GM18526 (cell line): ENCODE results near the gene MB21D2.

ENCODE experiments used
- POLR2A ChIP-seq: IDR thresholded peaks from 3 replicates; pipeline ENCODE4 v1.6.1; 2011; ENCODE audit not compliant: insufficient read length; ENCODE audit errors: extremely low read depth

MB21D2 gene

DNA sequence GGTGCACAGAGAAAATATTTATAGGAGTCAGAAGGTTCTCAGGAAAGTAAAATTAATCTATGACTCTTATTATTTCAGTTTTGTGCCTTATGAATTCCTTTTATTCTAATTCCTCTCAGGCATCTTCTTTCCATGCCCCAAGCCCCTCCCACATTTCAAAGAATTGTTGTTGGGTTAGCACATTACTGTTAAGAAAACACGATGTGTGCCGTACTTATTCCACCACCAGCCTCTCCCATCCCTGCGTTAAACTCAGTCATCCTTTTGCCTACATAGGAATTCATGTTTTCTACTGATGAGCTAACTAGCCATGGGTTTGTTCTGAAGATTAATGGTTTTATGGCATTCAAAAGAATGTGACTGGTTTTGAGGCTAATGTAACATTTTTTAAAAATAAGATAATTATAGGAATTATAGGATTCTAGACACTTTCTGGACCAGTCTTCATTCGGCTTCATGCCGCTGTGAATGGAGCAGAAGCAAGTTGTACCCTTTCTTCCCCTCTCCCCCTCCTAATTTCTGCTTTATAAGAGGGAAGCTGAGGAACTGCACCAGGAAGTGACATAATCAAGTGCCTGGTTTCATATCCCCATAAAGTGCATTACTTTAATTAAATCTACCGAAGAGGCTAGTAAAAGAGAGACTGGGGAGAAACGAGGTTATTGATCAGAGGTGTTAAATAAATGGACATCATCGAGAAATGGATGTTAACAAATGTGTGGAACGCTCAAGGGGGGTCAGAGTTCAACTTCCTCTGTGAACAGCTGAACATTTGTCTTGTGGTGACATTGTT is 12.3 kb upstream of the MB21D2 start:
- no peak for TF ChIP-seq POLR2A

DNA sequence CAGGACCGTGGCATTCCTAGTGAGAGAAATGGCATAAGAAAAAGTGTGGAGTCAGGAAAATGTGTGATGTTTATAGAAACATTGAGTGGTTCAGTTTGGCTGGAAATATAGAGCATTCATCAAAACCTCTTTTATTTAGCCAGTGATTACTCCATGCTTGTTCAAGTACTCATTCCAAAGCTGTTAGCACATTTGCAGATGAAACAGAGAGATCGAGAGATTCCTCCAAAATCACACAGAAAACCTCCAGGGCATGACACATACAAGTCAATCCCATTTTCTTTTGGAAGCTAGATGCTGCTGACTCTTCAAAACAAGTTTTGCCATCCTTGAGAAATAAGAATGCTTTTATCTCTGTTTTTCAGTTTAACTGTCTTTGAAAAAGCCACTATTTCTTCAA is 11.5 kb upstream of the MB21D2 start:
- no peak for TF ChIP-seq POLR2A

GRCh38 chr3:192928720-192929119 is 11.1 kb upstream of the MB21D2 start:
- no peak for TF ChIP-seq POLR2A

- no peak for TF ChIP-seq POLR2A
These were observed 10.4 kb upstream of the MB21D2 start for GRCh38 chr3:192928016-192928415.

DNA sequence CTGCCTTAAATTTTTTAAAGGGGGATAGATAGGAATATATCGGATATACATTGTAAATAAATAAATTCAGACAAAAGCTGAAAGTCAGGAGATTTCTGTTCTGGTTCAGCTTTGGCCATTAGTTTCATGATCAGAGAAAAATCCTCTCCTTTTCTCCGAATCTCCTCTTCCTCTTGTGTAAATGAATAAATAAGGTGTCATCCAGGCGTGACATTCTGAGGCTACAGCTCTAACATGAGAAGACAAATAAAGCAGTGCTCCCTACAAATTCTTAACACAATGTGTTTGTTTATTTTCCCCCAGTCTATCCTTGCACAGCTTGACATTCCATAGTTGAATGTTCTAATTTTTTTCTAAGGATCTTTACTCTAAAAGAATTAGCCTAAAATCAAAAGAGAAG is 9.4 kb upstream of the MB21D2 start:
- no peak for TF ChIP-seq POLR2A

- no peak for TF ChIP-seq POLR2A
These were observed 6.1 kb upstream of the MB21D2 start for GRCh38 chr3:192923731-192924130.

GRCh38 chr3:192921793-192922192 is 4.1 kb upstream of the MB21D2 start:
- no peak for TF ChIP-seq POLR2A

DNA sequence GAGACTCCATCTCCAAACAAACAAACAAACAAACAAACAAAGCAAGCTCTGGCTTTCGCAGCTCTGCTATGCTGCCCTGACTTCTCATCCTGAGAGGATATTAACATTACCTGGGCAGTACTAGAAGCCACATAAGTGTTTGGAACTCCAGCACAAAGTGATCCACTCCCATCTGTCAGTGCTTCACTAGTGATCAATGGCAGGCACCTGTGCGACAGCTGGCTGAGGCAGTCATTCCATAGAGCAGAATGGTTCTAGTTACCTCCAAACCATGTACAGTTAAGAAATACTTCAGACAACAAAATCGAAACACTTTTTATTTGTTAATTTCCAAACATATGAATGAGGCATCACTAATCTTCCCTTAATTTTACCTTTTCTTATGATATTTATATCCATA is 2.8 kb upstream of the MB21D2 start:
- TF ChIP-seq POLR2A = no peak

GRCh38 chr3:192919901-192920300 is 2.2 kb upstream of the MB21D2 start:
- TF ChIP-seq POLR2A = no peak

- TF ChIP-seq POLR2A = no peak
These were observed 576 bp upstream of the MB21D2 start for GRCh38 chr3:192918275-192918588.

GRCh38 chr3:192917028-192917403 is 640 bp downstream of the MB21D2 start:
- peak; percentile 45 for TF ChIP-seq POLR2A

DNA sequence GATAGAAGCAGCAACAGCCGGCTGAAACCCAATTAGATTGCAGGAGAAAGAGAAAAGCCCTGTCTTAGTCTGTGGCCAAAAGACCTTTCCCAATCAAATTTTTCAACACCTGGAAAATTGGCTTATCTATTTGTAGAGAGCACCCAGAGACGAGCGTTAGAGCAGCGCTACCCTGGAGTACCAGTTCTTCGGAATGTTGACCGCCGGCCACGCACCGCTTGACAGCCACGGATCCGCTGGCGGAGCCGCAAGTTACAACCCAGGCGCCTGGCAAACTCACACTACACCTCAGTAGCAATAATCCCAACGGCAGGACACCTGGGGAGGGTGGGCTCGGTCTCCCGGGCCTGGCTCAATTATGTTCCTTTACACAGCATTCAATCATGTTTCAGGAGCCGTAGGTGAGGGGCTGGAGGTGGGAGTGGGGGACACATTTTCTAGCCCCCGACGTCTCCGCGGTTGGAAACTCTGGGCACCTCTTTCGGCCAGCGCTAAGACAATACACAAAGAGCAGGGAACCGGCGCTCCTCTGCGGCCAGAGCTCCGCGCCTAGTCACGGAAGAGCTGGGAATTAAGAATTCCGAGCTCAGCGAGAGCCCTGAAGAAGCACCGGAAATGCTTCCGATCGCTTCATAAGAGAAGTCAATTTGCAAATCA is 1.2 kb downstream of the MB21D2 start:
- TF ChIP-seq POLR2A = no peak

GRCh38 chr3:192915722-192916121 is 1.9 kb downstream of the MB21D2 start:
- no peak for TF ChIP-seq POLR2A

DNA sequence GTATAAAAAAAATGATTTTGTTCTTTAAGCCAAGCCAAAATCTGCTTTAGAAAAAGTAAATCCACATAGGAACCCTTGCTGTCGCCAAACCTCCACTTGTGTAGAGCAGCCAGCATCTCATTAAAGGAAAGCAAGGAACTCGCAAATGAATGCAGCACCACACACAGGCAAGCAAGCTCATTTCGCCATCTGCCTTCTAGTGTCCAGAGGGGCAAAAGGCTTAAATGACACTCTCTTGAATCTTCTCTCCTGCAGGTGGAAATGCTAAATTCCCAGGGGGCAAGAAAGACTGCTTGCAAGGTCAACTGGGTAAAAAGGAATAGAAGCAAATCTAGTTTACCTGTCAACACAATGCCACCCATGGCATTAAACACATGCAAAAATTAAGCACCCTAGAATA is 2.4 kb downstream of the MB21D2 start:
- TF ChIP-seq POLR2A = no peak

GRCh38 chr3:192914848-192915247 is 2.8 kb downstream of the MB21D2 start:
- TF ChIP-seq POLR2A = no peak

DNA sequence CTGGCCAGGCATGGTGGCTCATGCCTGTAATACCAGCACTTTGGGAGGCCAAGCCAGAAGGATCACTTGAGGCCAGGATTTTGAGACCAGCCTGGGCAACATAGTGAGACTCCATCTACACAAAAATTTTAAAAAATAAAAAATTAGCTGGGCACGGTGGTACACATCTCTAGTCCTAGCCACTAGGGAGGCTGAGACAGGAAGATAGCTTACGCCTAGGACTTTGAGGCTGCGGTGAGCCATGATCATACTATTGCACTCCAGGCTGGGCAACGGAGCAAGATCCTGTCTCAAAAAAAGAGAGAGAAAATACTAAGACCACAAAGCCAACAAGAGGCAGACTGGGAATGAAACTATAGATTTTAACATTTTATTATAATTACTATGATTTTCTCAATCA is 4.1 kb downstream of the MB21D2 start:
- no peak for TF ChIP-seq POLR2A

DNA sequence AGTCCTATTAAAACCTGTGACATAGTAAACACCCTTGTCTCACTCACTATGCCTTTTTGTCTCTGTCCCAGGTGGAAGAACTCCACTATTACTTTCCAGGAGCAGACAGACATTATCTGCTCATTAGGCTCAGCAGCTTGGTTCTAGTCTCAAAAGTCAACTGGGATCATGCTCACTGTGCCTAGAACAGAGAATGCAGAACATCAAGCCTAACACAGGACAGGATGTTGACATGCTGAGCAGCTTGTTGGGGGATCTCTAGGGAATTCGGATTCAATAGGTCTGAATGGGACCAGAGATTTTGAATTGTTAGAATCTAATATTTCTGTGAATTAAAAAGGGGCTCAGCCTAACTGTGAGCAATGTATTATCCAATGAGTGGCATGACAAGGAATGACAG is 6.4 kb downstream of the MB21D2 start:
- no peak for TF ChIP-seq POLR2A
